ENCODE results near the gene ZHX3. TPM values are rescaled to one million over a fixed set of nuclear protein-coding genes. Genes with fewer than 3 reads are reported as not detected.

ZHX3 gene
- total and polyA plus RNA-seq, 2 donors (not counting 1 experiment from before 2014, with no cell fraction given), result 4.3 to 22.2 TPM

DNA sequence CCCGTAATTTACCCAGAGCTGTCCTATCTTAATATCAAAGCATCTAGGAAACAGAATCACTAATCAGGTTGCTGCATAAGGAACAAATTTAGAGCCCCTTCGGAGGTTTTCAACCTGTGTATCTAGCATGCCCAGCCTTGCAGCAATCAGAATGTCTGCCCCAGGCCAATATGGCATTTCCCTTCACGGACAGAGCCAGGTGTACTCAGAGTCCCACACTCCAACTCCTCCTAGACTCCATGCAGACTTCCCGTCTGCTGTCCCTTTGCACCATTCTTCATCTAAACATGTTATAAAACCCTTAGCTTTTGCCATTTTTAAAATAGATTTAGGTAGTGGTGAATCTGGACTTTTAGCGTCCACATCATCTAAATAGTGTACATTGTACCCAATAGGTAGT is 61.0 kb downstream of the ZHX3 start:
- DNase-seq (no peak), ATAC-seq (ENCODE audit: low read depth) (no peak)
- ChIA-PET CTCF (interaction anchor here (0.7 kb wide), 1 partner anchor 233 kb away, joined by 3 read pairs; no protein-coding TSS in a partner anchor), POLR2A (no interaction called here)
- WGBS (ENCODE audit: insufficient coverage), result 94% methylated on average over 3 of the region's 5 CpGs
- Histone ChIP-seq H3K4me1 (ENCODE audit: control insufficient read depth in 2 of 2, insufficient read depth in 2 of 2, low read length in 2 of 2) (no peaks in the 10 kb centered on the region), H3K36me3 (replicated peaks in 1 of 2; ENCODE audit: control extremely low read depth in 1 of 2, control insufficient read depth in 1 of 2, extremely low read depth in 1 of 2, insufficient read depth in 2 of 2, low read length in 1 of 2) (no peaks in the 10 kb centered on the region), H3K27ac (ENCODE audit: low read length in 2 of 2) (no peak overlapping the region), H2AFZ (ENCODE audit: insufficient read depth, low read depth, low read length, poor library complexity, severe bottlenecking) (no peak overlapping the region), H3K4me3 (ENCODE audit: control extremely low read depth in 1 of 5, extremely low read depth in 1 of 5, insufficient read depth in 1 of 5, low read depth in 2 of 5, low read length in 4 of 5) (no peak overlapping the region), H4K20me1 (ENCODE audit: control insufficient read depth, insufficient read depth, low read length, poor library complexity, severe bottlenecking) (no peaks in the 10 kb centered on the region), H3K27me3 (replicated peaks in 1 of 4; ENCODE audit: control extremely low read depth in 1 of 4, control insufficient read depth in 3 of 4, insufficient read depth in 4 of 4, low read length in 3 of 4) (no peaks in the 10 kb centered on the region), H3K9me3 (ENCODE audit: control extremely low read depth in 1 of 3, control insufficient read depth in 2 of 3, insufficient read depth in 1 of 3, low read length in 2 of 3) (no peaks in the 10 kb centered on the region), H3K9ac (ENCODE audit: low read length) (no peak overlapping the region), H3K4me2 (replicated peaks; ENCODE audit: low read depth, low read length, poor library complexity, severe bottlenecking) (no peak overlapping the region), H3K79me2 (ENCODE audit: control insufficient read depth, insufficient read depth, low read length) (no peaks in the 10 kb centered on the region)
- no peaks in the 10 kb centered on the region for H3K9me3 Mint-ChIP-seq (ENCODE audit: insufficient read depth)
- no peak overlapping the region for H3K27ac Mint-ChIP-seq
- TF ChIP-seq, protein P1, sequence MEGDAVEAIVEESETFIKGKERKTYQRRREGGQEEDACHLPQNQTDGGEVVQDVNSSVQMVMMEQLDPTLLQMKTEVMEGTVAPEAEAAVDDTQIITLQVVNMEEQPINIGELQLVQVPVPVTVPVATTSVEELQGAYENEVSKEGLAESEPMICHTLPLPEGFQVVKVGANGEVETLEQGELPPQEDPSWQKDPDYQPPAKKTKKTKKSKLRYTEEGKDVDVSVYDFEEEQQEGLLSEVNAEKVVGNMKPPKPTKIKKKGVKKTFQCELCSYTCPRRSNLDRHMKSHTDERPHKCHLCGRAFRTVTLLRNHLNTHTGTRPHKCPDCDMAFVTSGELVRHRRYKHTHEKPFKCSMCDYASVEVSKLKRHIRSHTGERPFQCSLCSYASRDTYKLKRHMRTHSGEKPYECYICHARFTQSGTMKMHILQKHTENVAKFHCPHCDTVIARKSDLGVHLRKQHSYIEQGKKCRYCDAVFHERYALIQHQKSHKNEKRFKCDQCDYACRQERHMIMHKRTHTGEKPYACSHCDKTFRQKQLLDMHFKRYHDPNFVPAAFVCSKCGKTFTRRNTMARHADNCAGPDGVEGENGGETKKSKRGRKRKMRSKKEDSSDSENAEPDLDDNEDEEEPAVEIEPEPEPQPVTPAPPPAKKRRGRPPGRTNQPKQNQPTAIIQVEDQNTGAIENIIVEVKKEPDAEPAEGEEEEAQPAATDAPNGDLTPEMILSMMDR (IDR thresholded peaks at IDR 0.05), result no peak
- no peak for TF ChIP-seq EZH2 (IDR thresholded peaks at IDR 0.05; ENCODE audit: borderline replicate concordance, insufficient read depth, low read depth, low read length, poor library complexity, severe bottlenecking)
- H3K27me3 Mint-ChIP-seq, result no peaks in the 10 kb centered on the region
- intact Hi-C loops (cut with micrococcal nuclease), result no loop called here
- no peaks in the 10 kb centered on the region for H3K4me1 Mint-ChIP-seq
- H3K4me3 Mint-ChIP-seq, result no peak overlapping the region

DNA sequence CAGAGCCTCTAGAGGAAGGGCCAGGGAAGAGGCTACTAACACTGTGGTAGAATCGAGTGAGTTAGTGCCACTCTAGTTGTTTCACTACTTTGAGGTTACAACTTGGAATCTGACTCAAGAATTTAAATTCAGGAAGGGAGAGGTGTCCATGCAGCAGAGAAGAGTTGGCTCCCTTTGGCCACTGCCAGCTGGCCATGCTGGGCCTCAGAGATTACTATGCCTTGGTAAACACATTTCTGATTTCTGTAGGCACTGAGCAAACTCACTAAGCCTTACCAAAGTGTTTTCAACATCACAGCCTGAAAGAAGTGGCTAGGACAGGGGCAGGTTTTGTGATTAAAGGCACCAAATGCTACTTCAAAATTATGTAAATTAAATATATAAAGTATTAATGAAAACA is 61.9 kb downstream of the ZHX3 start:
- CTCF ChIA-PET, result interaction anchor here (0.6 kb wide), 1 partner anchor 230 kb away, joined by 3 read pairs; no protein-coding TSS in a partner anchor
- TF ChIP-seq EZH2 (IDR thresholded peaks at IDR 0.05; ENCODE audit: borderline replicate concordance, insufficient read depth, low read depth, low read length, poor library complexity, severe bottlenecking), result no peak
- TF ChIP-seq, protein P1 (IDR thresholded peaks at IDR 0.05), result no peak
- H3K4me3 Mint-ChIP-seq, result no peak overlapping the region

More for the DNA sequence above, 61.9 kb downstream of the ZHX3 start:
- DNase-seq (no peak), ATAC-seq (ENCODE audit: low read depth) (no peak)
- Histone ChIP-seq H3K4me2 (replicated peaks; ENCODE audit: low read depth, low read length, poor library complexity, severe bottlenecking) (no peak overlapping the region), H3K27ac (ENCODE audit: low read length in 2 of 2) (no peak overlapping the region), H4K20me1 (ENCODE audit: control insufficient read depth, insufficient read depth, low read length, poor library complexity, severe bottlenecking) (no peaks in the 10 kb centered on the region), H3K9ac (ENCODE audit: low read length) (no peak overlapping the region), H3K9me3 (ENCODE audit: control extremely low read depth in 1 of 3, control insufficient read depth in 2 of 3, insufficient read depth in 1 of 3, low read length in 2 of 3) (no peaks in the 10 kb centered on the region), H3K36me3 (replicated peaks in 1 of 2; ENCODE audit: control extremely low read depth in 1 of 2, control insufficient read depth in 1 of 2, extremely low read depth in 1 of 2, insufficient read depth in 2 of 2, low read length in 1 of 2) (no peaks in the 10 kb centered on the region), H3K4me3 (ENCODE audit: control extremely low read depth in 1 of 5, extremely low read depth in 1 of 5, insufficient read depth in 1 of 5, low read depth in 2 of 5, low read length in 4 of 5) (no peak overlapping the region), H2AFZ (ENCODE audit: insufficient read depth, low read depth, low read length, poor library complexity, severe bottlenecking) (no peak overlapping the region), H3K27me3 (replicated peaks in 1 of 4; ENCODE audit: control extremely low read depth in 1 of 4, control insufficient read depth in 3 of 4, insufficient read depth in 4 of 4, low read length in 3 of 4) (no peaks in the 10 kb centered on the region), H3K79me2 (ENCODE audit: control insufficient read depth, insufficient read depth, low read length) (no peaks in the 10 kb centered on the region), H3K4me1 (ENCODE audit: control insufficient read depth in 2 of 2, insufficient read depth in 2 of 2, low read length in 2 of 2) (peaks cover under 1 to 5% of the 10 kb centered on the region in 2 donors)
- H3K27me3 Mint-ChIP-seq, result no peaks in the 10 kb centered on the region
- intact Hi-C loops (cut with micrococcal nuclease), result no loop called here
- H3K9me3 Mint-ChIP-seq (ENCODE audit: insufficient read depth), result no peaks in the 10 kb centered on the region
- 75% methylated on average over 1 of the region's 1 CpG for WGBS (ENCODE audit: insufficient coverage)
- H3K27ac Mint-ChIP-seq, result no peak overlapping the region
- H3K4me1 Mint-ChIP-seq, result peaks cover 1% of the 10 kb centered on the region
- POLR2A ChIA-PET, result no interaction called here

All from B cell (primary cell).